K562 (cell line): ENCODE results near the gene CCDC116. TPM values are rescaled to one million over a fixed set of nuclear protein-coding genes. Genes with fewer than 3 reads are reported as not detected.
A peak's percentile ranks its signal among the peaks of the same experiment; 100 is the strongest.

Experiments
- ARID3A ChIP-seq: IDR thresholded peaks from 2 replicates; pipeline ENCODE4 v1.6.1; 2012; ENCODE audit warnings: low read depth, low read length, improper control_type of control experiment, borderline replicate concordance
- EP300 ChIP-seq: IDR thresholded peaks from 2 replicates; pipeline ENCODE4 v1.6.1; 2012; ENCODE audit warnings: low read length, improper control_type of control experiment
- HIVEP1 ChIP-seq: fragments of 250-450 bp; sonication (Bioruptor Pico); IDR thresholded peaks from 2 replicates; pipeline ENCODE4 v1.4.0; 2020; ENCODE audit warnings: mild to moderate bottlenecking
- HMGXB4 ChIP-seq: sonication (generic); formaldehyde crosslinking; IDR thresholded peaks from 2 replicates; pipeline ENCODE4 v1.8.1; 2023; ENCODE audit warnings: mild to moderate bottlenecking, missing genetic modification reagents
- NFIC ChIP-seq: fragments of 450-650 bp; IDR thresholded peaks from 2 replicates; pipeline ENCODE4 v1.6.1; 2017; ENCODE audit warnings: mild to moderate bottlenecking, inconsistent platforms
- PHF20 ChIP-seq: fragments of 450-650 bp; IDR thresholded peaks from 2 replicates; pipeline ENCODE4 v1.6.1; 2018; ENCODE audit not compliant: partially characterized antibody
- RBM39 ChIP-seq: fragments of 200-400 bp; formaldehyde crosslinking; optimal IDR thresholded peaks from 2 replicates; pipeline ENCODE3; 2018; ENCODE audit warnings: low read depth, low read length
- RNF219 ChIP-seq: fragments of 250-450 bp; sonication (Bioruptor Pico); IDR thresholded peaks from 2 replicates; pipeline ENCODE4 v1.5.0; 2022; ENCODE audit warnings: mild to moderate bottlenecking
- SMAD1 ChIP-seq: fragments of 150-350 bp; IDR thresholded peaks from 2 replicates; pipeline ENCODE4 v1.6.1; 2014; ENCODE audit warnings: low read length, low read depth; ENCODE audit not compliant: partially characterized antibody
- TBP ChIP-seq: optimal IDR thresholded peaks from 2 replicates; pipeline ENCODE3; 2011; ENCODE audit warnings: low read depth, low read length, improper control_type of control experiment
- ZBTB12 ChIP-seq: fragments of 250-450 bp; sonication (Bioruptor Pico); IDR thresholded peaks from 2 replicates; pipeline ENCODE4 v1.4.0; 2020
- ZBTB17 ChIP-seq: fragments of 450-650 bp; formaldehyde crosslinking; IDR thresholded peaks from 2 replicates; pipeline ENCODE4 v1.4.0; 2020; ENCODE audit warnings: mild to moderate bottlenecking
- ZNF311 ChIP-seq: fragments of 250-450 bp; sonication (Bioruptor Pico); IDR thresholded peaks from 2 replicates; pipeline ENCODE4 v1.4.0; 2020; ENCODE audit warnings: mild to moderate bottlenecking, moderate library complexity
- ZNF436 ChIP-seq: fragments of 250-450, 450-650 bp; sonication (Bioruptor Pico); formaldehyde crosslinking; IDR thresholded peaks from 2 replicates; pipeline ENCODE4 v1.7.0; 2020; ENCODE audit warnings: mild to moderate bottlenecking
- ZNF518B ChIP-seq: fragments of 250-450 bp; sonication (Bioruptor Pico); IDR thresholded peaks from 2 replicates; pipeline ENCODE4 v1.5.0; 2021; ENCODE audit warnings: mild to moderate bottlenecking, moderate library complexity
- ZNF584 ChIP-seq: fragments of 200-800 bp; sonication (Bioruptor generic); IDR thresholded peaks from 2 replicates; pipeline ENCODE4 v1.6.1; 2016; ENCODE audit warnings: low read depth, mild to moderate bottlenecking, missing genetic modification characterization, missing compliant biosample characterization
- ZNF785 ChIP-seq: fragments of 250-450 bp; sonication (Bioruptor Pico); IDR thresholded peaks from 2 replicates; pipeline ENCODE4 v1.4.0; 2020; ENCODE audit warnings: mild to moderate bottlenecking
- polyA plus RNA-seq, 8 experiments: library from polyadenylated mRNA; depleted of rRNA in 4 of 8; stranded (reverse) in 5 of 8; unstranded in 3 of 8; fragments of >200 nt; fragmentation: Nextera tagmentation in 2 of 8; fragmentation: Illumina TruSeq in 1 of 8; extraction: Ambion mirVana in 2 of 8; extraction: Trizol in 1 of 8; gene quantifications; 2 replicates each; pipeline versions ENCODE4 v1.2.1 to v1.2.3, GENCODE V29; 2011 to 2014; ENCODE audit warnings: inconsistent platforms in 1 of 8, missing spikeins in 1 of 8
- total RNA-seq, 7 experiments: library from RNA; depleted of rRNA in 6 of 7; stranded (reverse); fragments of >200 nt in 6 of 7; fragmentation: Illumina TruSeq in 2 of 7; extraction: Trizol in 2 of 7; gene quantifications; 2 replicates each; pipeline versions ENCODE4 v1.2.1 to v1.2.3, GENCODE V29; 2011 to 2021; ENCODE audit warnings: low replicate concordance in 1 of 7

The CCDC116 gene
- total and polyA plus RNA-seq, 9 of the 15 experiments (the other 6 are each of a cell fraction or from before 2014, with no cell fraction given): 1.6 to 11.3 (median 4.7) TPM

GRCh38 chr22:21585389-21585788 is 47.2 kb upstream of the CCDC116 start (continued):
- TF ChIP-seq NFIC (no peak), SMAD1 (no peak), ZNF436 (CRISPR knock-in tag) (peak; percentile 40; the same call in 1 of the 2 replicates), RNF219 (CRISPR knock-in tag) (no peak), ZBTB12 (no peak), TBP (peak; percentile 19), ARID3A (no peak), PHF20 (no peak), HMGXB4 (CRISPR knock-in tag) (peak; percentile 0; the same call in 1 of the 2 replicates), ZNF518B (CRISPR knock-in tag) (no peak), ZNF584 (CRISPR knock-in tag) (no peak), RBM39 (no peak), ZNF311 (no peak), EP300 (0 out of 2 replicates have a peak, but pooled peaks have one; percentile 16), ZBTB17 (CRISPR knock-in tag) (no peak), ZNF785 (CRISPR knock-in tag) (0 out of 2 replicates have a peak, but pooled peaks have one; percentile 8), HIVEP1 (CRISPR knock-in tag) (no peak)
